GM12864 (cell line): ENCODE data around the gene IQCE.

ENCODE experiments used
- DNase-seq: peaks from one replicate; pipeline ENCODE4 v3.0.0-alpha.2; 2011; ENCODE audit warnings: low read depth
- H3K4me3 ChIP-seq: 2 replicates; pipeline ENCODE4 v1.5.1; 2011; ENCODE audit warnings: mild to moderate bottlenecking, low read depth, low read length, control low read depth
- TF ChIP-seq, protein P1 (sequence below): IDR thresholded peaks from 2 replicates; pipeline ENCODE4 v1.5.1; 2011; ENCODE audit warnings: low read depth, mild to moderate bottlenecking, moderate library complexity, low read length, control low read depth, inconsistent platforms; ENCODE audit errors: missing control alignments

Gene IQCE

DNA sequence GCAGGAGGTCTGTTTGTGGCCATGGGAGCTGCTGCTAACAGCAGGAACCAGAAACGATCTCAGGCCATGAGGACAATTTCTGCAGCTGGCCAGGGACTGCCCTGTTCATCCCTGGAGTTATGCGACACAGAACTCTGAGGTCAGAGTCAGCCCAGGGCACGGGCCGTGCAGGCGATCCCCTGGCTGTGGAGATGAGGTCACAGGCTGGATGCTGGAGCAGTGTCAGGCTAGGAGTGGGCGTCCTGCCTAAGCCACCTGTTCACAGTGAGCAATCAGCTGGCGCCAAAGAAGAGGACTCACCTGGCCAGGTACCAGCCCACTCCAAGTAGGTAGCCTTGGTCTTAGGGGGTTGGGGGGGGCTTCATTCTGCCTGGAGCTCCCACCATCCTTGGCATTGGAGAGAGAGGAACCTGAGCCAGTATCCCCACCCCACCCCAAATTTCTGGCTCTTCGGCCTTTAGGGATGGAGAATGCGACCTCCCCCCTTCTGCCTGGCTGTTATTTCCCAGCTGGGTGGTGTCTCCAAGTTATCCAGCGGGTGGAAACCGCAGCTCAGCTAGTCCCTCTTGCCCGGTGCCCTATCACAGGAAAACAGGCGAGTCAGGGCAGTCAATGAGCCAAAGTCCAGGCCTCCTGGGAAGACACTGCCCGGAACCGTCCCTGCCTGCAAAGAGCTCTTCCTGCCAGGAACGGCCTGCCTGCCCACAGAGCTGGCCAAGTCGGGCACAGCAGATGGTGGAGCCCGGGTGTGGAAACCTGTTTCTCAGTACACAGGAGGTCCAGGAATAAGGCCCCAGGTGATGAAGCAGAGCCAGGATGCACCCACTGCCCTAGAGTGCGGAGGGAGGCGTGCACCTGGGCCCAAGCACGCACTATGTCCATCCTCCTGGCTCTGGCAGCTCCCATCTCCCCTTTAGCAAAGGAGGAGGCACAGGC lies 71.2 kb downstream of the IQCE start:
- no peak for DNase-seq
- TF ChIP-seq, protein P1, sequence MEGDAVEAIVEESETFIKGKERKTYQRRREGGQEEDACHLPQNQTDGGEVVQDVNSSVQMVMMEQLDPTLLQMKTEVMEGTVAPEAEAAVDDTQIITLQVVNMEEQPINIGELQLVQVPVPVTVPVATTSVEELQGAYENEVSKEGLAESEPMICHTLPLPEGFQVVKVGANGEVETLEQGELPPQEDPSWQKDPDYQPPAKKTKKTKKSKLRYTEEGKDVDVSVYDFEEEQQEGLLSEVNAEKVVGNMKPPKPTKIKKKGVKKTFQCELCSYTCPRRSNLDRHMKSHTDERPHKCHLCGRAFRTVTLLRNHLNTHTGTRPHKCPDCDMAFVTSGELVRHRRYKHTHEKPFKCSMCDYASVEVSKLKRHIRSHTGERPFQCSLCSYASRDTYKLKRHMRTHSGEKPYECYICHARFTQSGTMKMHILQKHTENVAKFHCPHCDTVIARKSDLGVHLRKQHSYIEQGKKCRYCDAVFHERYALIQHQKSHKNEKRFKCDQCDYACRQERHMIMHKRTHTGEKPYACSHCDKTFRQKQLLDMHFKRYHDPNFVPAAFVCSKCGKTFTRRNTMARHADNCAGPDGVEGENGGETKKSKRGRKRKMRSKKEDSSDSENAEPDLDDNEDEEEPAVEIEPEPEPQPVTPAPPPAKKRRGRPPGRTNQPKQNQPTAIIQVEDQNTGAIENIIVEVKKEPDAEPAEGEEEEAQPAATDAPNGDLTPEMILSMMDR, result no peak
- no peak overlapping the region for H3K4me3 ChIP-seq

DNA sequence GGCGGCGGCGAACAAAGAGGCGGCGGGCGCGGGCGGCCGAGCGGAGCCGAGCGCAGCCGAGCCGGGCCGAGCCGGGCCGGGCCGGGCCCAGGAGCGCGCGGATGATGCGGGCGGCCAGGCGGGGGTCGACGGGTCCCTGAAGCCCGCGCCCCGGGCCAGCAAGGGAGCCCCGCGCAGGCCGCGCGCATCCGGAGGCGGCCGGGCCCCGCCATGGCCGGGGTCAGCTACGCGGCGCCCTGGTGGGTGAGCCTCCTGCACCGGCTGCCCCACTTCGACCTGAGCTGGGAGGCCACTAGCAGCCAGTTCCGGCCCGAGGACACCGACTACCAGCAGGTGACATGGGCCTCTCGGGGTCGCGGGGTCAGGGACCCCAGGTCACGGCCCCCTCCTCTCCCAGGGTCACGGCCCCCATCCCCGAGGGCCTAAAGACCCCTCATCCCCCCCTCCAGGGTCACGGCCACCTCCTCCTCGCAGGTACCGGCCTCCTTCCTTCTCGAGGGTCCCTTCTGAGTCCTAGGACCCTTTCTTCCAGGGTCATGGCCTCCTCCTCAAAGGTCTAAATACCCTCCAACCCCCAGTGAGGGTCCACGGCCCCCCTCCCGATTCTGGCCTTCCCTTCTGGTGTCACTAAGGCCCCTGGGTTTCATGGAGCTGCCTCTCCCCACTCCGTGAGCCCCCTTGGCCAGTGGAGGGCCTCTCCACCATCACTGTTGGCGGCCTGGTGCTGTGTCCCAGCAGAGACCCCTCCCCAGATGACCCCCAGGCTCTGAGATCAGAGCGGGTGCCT lies 73.4 kb downstream of the IQCE start, which contains the start of gene TTYH3:
Gene TTYH3, plus strand, starts transcription at position 41 of the 787 bp plus-strand sequence. Its CDS starts 170 bp downstream, at position 211.
- peak within 1 kb of the TSS; percentile 76 for H3K4me3 ChIP-seq
- no peak for DNase-seq
- TF ChIP-seq, protein P1, result no peak

DNA sequence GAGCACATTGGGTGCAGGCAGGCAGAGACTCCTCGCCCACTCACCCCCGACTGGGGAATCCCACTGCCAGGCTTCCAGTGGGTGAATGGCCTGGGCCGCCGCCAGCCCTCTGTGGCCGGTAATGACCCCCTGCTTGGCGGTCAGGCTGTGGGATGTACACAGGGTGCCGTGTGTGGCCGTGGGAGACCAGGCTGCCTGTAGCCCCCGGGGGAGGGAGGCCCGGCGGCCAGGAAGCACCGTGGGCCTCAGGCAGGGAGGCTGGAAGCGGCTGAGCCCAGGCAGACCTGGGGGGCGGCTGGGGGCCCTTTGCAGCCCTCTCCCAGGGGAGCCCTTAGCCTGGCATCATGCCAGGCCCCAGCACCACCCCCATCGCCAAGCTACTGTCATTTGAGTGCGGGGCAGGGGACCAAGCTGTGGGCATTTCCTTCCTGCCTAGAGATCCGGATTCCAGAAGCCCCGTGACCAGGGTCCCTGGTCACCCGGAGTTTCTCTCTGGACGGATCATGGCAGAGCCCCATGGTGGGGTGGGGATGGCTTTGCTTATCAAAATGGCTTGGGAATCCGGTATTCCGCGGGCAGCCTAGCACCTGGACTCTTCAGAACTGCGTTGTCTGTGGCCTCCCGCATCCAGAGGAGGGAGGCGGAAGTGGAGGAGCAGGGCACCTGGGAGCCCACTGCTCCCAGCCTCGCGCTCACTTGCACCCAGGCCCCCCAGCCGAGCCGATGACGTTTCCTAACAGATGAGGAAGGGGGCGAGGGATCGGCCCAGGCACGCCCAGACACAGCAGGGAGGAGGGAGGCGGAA lies 74.2 kb downstream of the IQCE start:
- H3K4me3 ChIP-seq, result peak overlapping the region; percentile 76
- no peak for DNase-seq
- TF ChIP-seq, protein P1, result no peak

DNA sequence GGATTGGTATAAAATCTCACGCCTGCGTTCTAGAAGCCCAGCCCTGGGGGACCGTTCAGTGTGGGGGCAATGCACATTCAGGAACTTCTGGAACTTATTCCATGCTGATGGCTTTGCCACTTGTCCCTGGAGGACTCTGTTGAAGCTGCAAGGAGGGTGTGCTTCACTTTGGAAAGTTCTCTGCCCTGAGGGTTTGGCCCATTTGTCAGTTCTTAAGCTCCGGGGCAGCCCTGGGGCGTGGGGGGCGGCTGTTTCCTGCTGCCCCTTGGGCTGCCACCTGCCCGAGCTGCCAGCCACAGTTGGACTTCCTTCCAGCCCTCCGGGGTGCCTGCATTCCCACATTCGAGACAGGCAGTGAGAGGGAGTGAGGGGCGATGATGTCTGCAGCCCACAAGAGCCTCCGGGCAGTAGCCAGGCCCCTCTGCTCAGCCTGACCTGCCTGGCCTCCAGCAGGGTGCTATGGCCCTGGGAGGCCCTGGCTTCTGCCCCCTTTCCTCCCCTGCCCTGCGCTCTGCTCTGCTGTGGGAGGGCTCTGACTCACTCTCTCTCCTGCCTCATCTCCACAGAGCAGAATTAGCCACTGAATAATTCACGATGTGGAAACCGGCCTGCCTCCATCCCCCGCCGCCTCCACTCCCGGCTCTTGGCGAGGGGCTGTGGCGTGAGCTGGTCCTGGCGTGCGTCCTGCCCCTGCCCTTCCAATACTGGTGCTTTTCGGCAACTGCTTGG lies 74.9 kb downstream of the IQCE start:
- DNase-seq, result no peak
- TF ChIP-seq, protein P1, result no peak
- H3K4me3 ChIP-seq, result peak overlapping the region; percentile 76

DNA sequence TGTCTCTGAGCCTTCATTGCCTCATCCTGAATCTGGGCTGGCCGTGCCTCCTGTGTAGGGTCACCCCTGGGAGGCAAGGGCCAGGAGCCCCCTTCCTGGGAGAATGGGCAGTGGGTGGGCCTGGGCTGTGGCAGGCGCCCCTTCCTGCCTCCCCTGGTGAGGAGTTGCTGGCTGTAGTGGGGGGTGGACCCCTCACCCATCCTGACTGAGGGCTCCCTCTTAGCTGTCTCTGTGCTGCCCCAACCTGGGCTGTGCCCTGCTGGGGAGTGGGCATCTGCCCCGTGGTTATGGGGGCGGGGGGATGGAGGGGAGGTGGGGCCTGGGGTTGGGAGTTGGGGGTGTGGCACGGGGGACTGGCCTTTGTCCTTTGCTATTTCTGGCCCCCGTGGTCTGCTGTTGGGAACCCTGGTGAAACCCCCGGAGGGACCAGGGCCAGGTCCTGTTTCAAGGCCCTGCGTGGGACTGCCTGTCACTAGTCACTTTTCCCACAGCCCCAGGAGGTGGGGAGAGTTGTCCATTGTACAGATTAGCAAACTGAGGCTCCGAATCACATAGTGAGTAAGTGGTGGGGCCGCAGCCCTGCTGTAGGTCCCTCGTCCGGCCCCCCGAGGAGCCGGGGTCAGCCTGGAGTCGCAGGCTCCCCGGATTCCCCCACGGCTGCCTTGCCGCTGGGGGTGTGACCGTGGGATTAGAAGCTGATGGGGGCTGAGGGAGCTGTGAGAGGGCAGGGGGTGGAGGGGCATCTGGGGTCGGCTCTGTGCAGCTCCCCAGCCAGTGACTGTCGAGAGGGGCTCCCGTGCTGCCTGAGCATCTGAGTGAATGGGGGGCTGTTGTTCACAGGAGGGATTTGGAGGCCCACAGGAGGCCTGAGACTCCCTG lies 75.7 kb downstream of the IQCE start:
- peak overlapping the region; percentile 76; the same call in 1 of the 2 replicates for H3K4me3 ChIP-seq
- TF ChIP-seq, protein P1, result no peak

More for the DNA sequence above, 75.7 kb downstream of the IQCE start:
- no peak for DNase-seq
